Activated CD4-positive, alpha-beta T cell treated with anti-CD3 and anti-CD28 coated beads, Interleukin-2, amount 50 U/mL, for 48 hours (primary cell): ENCODE results near the gene RNF220.
"Not testable (repeated sequence)": the region's sequence is repeated elsewhere in the genome, so short reads cannot be mapped to it uniquely, and the experiment has no call there.

ENCODE experiments used
- DNase-seq, 2 experiments: peaks; one replicate each; pipeline ENCODE4 v3.0.0-alpha.2; 2020

The RNF220 gene

GRCh38 chr1:44554706-44555105, 149.7 kb downstream of the RNF220 start:
- no peak for DNase-seq

- no peak for DNase-seq
These were observed 152.7 kb downstream of the RNF220 start for GRCh38 chr1:44557778-44558177.

GRCh38 chr1:44558883-44559282, 153.8 kb downstream of the RNF220 start:
- no peak for DNase-seq

- no peak for DNase-seq
These were observed 154.3 kb downstream of the RNF220 start for GRCh38 chr1:44559330-44559729.

- DNase-seq, result no peak
These were observed 154.9 kb downstream of the RNF220 start for GRCh38 chr1:44559913-44560312.

- DNase-seq, result not testable (repeated sequence)
These were observed 155.6 kb downstream of the RNF220 start for GRCh38 chr1:44560696-44561095.

- DNase-seq, result no peak
These were observed 160.2 kb downstream of the RNF220 start for GRCh38 chr1:44565259-44565750.

- DNase-seq, result no peak
These were observed 160.8 kb downstream of the RNF220 start for GRCh38 chr1:44565833-44566232.

GRCh38 chr1:44566281-44567046, 161.4 kb downstream of the RNF220 start:
- no peak for DNase-seq

- no peak for DNase-seq
These were observed 163.3 kb downstream of the RNF220 start for GRCh38 chr1:44568128-44568900.

- DNase-seq, result no peak
These were observed 164.4 kb downstream of the RNF220 start for GRCh38 chr1:44569491-44569890.

- DNase-seq, result peak in 1 of 2 experiments; percentile 8
These were observed 166.9 kb downstream of the RNF220 start for GRCh38 chr1:44571712-44572571.

GRCh38 chr1:44572572-44572879, 167.5 kb downstream of the RNF220 start:
- no peak for DNase-seq

- no peak for DNase-seq
These were observed 170.3 kb downstream of the RNF220 start for GRCh38 chr1:44575396-44575795.

GRCh38 chr1:44576456-44577150, 171.5 kb downstream of the RNF220 start:
- no peak for DNase-seq

- DNase-seq, result no peak
These were observed 176.2 kb downstream of the RNF220 start for GRCh38 chr1:44581205-44581604.

GRCh38 chr1:44584167-44584566, 179.1 kb downstream of the RNF220 start:
- DNase-seq, result no peak

- DNase-seq, result no peak
These were observed 180.4 kb downstream of the RNF220 start for GRCh38 chr1:44585315-44585920.

GRCh38 chr1:44587796-44588460, 182.9 kb downstream of the RNF220 start:
- DNase-seq, result no peak

GRCh38 chr1:44588551-44589210, 183.6 kb downstream of the RNF220 start:
- DNase-seq, result no peak

- DNase-seq, result no peak
These were observed 185.4 kb downstream of the RNF220 start for GRCh38 chr1:44590475-44590874.
